ENCODE measurements around the gene SLC37A1. TPM values are rescaled to one million over a fixed set of nuclear protein-coding genes. Genes with fewer than 3 reads are reported as not detected.

SLC37A1 gene
- total and polyA plus RNA-seq, 9 of the 15 experiments (the other 6 are each of a cell fraction or from before 2014, with no cell fraction given), result 0.06 to 3.4 (median 0.40) TPM

GRCh38 chr21:42621819-42622177, 108.1 kb downstream of the SLC37A1 start:
- no peak overlapping the region for H2AFZ ChIP-seq (ENCODE audit: low read depth, low read length)
- no peak overlapping the region for H3K27ac ChIP-seq (ENCODE audit: extremely low read depth, low read depth, low read length)
- no peaks in the 10 kb centered on the region for H3K9me3 ChIP-seq (replicated peaks; ENCODE audit: control insufficient read depth, insufficient read depth, low read depth, low read length)
- FAIRE-seq, result no peak
- H3K9me1 ChIP-seq (ENCODE audit: control insufficient read depth, insufficient read depth, low read length), result no peaks in the 10 kb centered on the region
- H3K27me3 ChIP-seq (ENCODE audit: control insufficient read depth in 2 of 2, insufficient read depth in 2 of 2, low read length in 2 of 2), result peaks cover 39 to 75% of the 10 kb centered on the region in 2 experiments
- H3K9ac ChIP-seq (ENCODE audit: insufficient read depth in 1 of 2, low read depth in 2 of 2, low read length in 2 of 2), result no peak overlapping the region
- H3K79me2 ChIP-seq (ENCODE audit: control insufficient read depth, insufficient read depth, low read length), result no peaks in the 10 kb centered on the region
- no peak for TF ChIP-seq ZFP30 (CRISPR knock-in tag; IDR thresholded peaks at IDR 0.05; ENCODE audit: borderline replicate concordance)
- no peak for TF ChIP-seq MAFG (tag; conservative IDR thresholded peaks at IDR 0.05)
- TF ChIP-seq WHSC1 (IDR thresholded peaks at IDR 0.05; ENCODE audit: low read length), result no peak
- TF ChIP-seq ZNF12 (CRISPR knock-in tag; IDR thresholded peaks at IDR 0.05), result no peak
- H3K4me2 ChIP-seq (ENCODE audit: insufficient read depth, low read length), result no peak overlapping the region
- no peak overlapping the region for H3K4me3 ChIP-seq
- ChIA-PET CTCF (ENCODE audit: low intra/inter-chr PET ratio) (no interaction called here), POLR2A (no interaction called here)
- peaks cover 0 to 9% of the 10 kb centered on the region in 2 experiments; a peak in 1 of 5 replicates for H3K4me1 ChIP-seq (replicated peaks in 1 of 2; ENCODE audit: control insufficient read depth in 2 of 2, insufficient read depth in 2 of 2, low read length in 2 of 2)
- no peaks in the 10 kb centered on the region for H4K20me1 ChIP-seq (replicated peaks; ENCODE audit: control insufficient read depth, insufficient read depth, low read length)
- no peak for ATAC-seq
- in situ Hi-C loops (cut with MboI), result no loop called here
- WGBS (ENCODE audit: insufficient coverage, low coverage, missing lambda C conversion rate), result 1% methylated on average over 9 of the region's 9 CpGs
- no peaks in the 10 kb centered on the region for H3K36me3 ChIP-seq (ENCODE audit: control insufficient read depth, insufficient read depth, low read length)
- intact Hi-C loops (cut with micrococcal nuclease), result no loop called here
- no peak for DNase-seq (ENCODE audit: extremely low read depth in 1 of 4, low spot score in 3 of 4)
- no TSS peak for BruUV-seq (replicated peaks)

GRCh38 chr21:42622284-42622683, 108.6 kb downstream of the SLC37A1 start:
- H3K4me3 ChIP-seq, result no peak overlapping the region
- ChIA-PET CTCF (ENCODE audit: low intra/inter-chr PET ratio) (no interaction called here), POLR2A (no interaction called here)
- FAIRE-seq (no peak), ATAC-seq (no peak), DNase-seq (ENCODE audit: extremely low read depth in 1 of 4, low spot score in 3 of 4) (no peak)
- no peak overlapping the region for H3K9ac ChIP-seq (ENCODE audit: insufficient read depth in 1 of 2, low read depth in 2 of 2, low read length in 2 of 2)
- no peaks in the 10 kb centered on the region for H3K79me2 ChIP-seq (ENCODE audit: control insufficient read depth, insufficient read depth, low read length)
- H3K27me3 ChIP-seq (ENCODE audit: control insufficient read depth in 2 of 2, insufficient read depth in 2 of 2, low read length in 2 of 2), result peaks cover 34 to 72% of the 10 kb centered on the region in 2 experiments
- no peaks in the 10 kb centered on the region for H3K9me3 ChIP-seq (replicated peaks; ENCODE audit: control insufficient read depth, insufficient read depth, low read depth, low read length)
- BruUV-seq (replicated peaks), result no TSS peak
- H2AFZ ChIP-seq (ENCODE audit: low read depth, low read length), result no peak overlapping the region
- H3K9me1 ChIP-seq (ENCODE audit: control insufficient read depth, insufficient read depth, low read length), result no peaks in the 10 kb centered on the region
- in situ Hi-C loops (cut with MboI), result no loop called here
- H3K36me3 ChIP-seq (ENCODE audit: control insufficient read depth, insufficient read depth, low read length), result no peaks in the 10 kb centered on the region
- H4K20me1 ChIP-seq (replicated peaks; ENCODE audit: control insufficient read depth, insufficient read depth, low read length), result no peaks in the 10 kb centered on the region
- intact Hi-C loops (cut with micrococcal nuclease), result no loop called here
- no peak overlapping the region for H3K27ac ChIP-seq (ENCODE audit: extremely low read depth, low read depth, low read length)
- WGBS (ENCODE audit: insufficient coverage, low coverage, missing lambda C conversion rate), result 10% methylated on average over 7 of the region's 7 CpGs
- no peak overlapping the region for H3K4me2 ChIP-seq (ENCODE audit: insufficient read depth, low read length)
- peaks cover 0 to 4% of the 10 kb centered on the region in 2 experiments; a peak in 1 of 5 replicates for H3K4me1 ChIP-seq (replicated peaks in 1 of 2; ENCODE audit: control insufficient read depth in 2 of 2, insufficient read depth in 2 of 2, low read length in 2 of 2)
- TF ChIP-seq ZNF224 (CRISPR knock-in tag; IDR thresholded peaks at IDR 0.05) (no peak), TEAD4 (IDR thresholded peaks at IDR 0.05; ENCODE audit: low read length) (no peak), TEAD4 (CRISPR knock-in tag; IDR thresholded peaks at IDR 0.05; ENCODE audit: borderline replicate concordance) (no peak), ZNF384 (IDR thresholded peaks at IDR 0.05; ENCODE audit: low read depth, low read length) (no peak), MTA1 (IDR thresholded peaks at IDR 0.05; ENCODE audit: borderline replicate concordance) (no peak), HNRNPK (IDR thresholded peaks at IDR 0.05; ENCODE audit: low read depth, low read length, poor library complexity, severe bottlenecking) (no peak), MCM5 (IDR thresholded peaks at IDR 0.05; ENCODE audit: low read depth) (no peak), MAFG (tag; conservative IDR thresholded peaks at IDR 0.05) (no peak), PATZ1 (CRISPR knock-in tag; IDR thresholded peaks at IDR 0.05; ENCODE audit: borderline replicate concordance) (no peak), KDM5B (IDR thresholded peaks at IDR 0.05; ENCODE audit: insufficient replicate concordance, low read depth, low read length) (no peak), CEBPB (tag; IDR thresholded peaks at IDR 0.05) (no peak), BACH1 (tag; IDR thresholded peaks at IDR 0.05) (no peak), MXI1 (IDR thresholded peaks at IDR 0.05; ENCODE audit: low read depth, low read length) (no peak), NR1H2 (CRISPR knock-in tag; IDR thresholded peaks at IDR 0.05) (no peak), HIVEP1 (CRISPR knock-in tag; IDR thresholded peaks at IDR 0.05) (no peak)

Measured in K562 (cell line).